OCI-LY1 (cell line): ENCODE data around the gene PLAAT2.
"Not testable (repeated sequence)": the region's sequence is repeated elsewhere in the genome, so short reads cannot be mapped to it uniquely, and the experiment has no call there.

Experiments used
- H2AFZ ChIP-seq: fragments of 200-600 bp; sonication (generic), shearing (Covaris generic); 2 replicates; pipeline ENCODE4 v1.6.0; 2014; ENCODE audit warnings: antibody characterized with exemption, mild to moderate bottlenecking, low read length
- H3F3A ChIP-seq: fragments of 200-600 bp; sonication (generic), shearing (Covaris generic); 2 replicates; pipeline ENCODE4 v1.6.0; 2014; ENCODE audit warnings: mild to moderate bottlenecking, antibody characterized with exemption, low read length, moderate library complexity; ENCODE audit not compliant: insufficient read depth
- H3K27ac ChIP-seq: fragments of 200-600 bp; sonication (generic); 2 replicates; pipeline ENCODE4 v1.5.1; 2014; ENCODE audit warnings: low read length, mixed run types, mild to moderate bottlenecking, low read depth; ENCODE audit not compliant: poor library complexity, severe bottlenecking
- H3K27me3 ChIP-seq: fragments of 200-600 bp; sonication (generic); 2 replicates; pipeline ENCODE4 v1.6.0; 2014; ENCODE audit warnings: antibody characterized with exemption, mild to moderate bottlenecking, low read length, moderate library complexity; ENCODE audit not compliant: insufficient read depth
- H3K36me3 ChIP-seq: fragments of 200-600 bp; sonication (generic); 2 replicates; pipeline ENCODE4 v1.6.1; 2014; ENCODE audit warnings: mild to moderate bottlenecking, antibody characterized with exemption, low read length, moderate library complexity, mixed read lengths; ENCODE audit not compliant: insufficient read depth
- H3K4me1 ChIP-seq: fragments of 200-600 bp; sonication (generic); 2 replicates; pipeline ENCODE4 v1.5.1; 2014; ENCODE audit warnings: mild to moderate bottlenecking, low read length, moderate library complexity; ENCODE audit not compliant: insufficient read depth, severe bottlenecking
- H3K4me2 ChIP-seq: fragments of 200-600 bp; sonication (generic), shearing (Covaris generic); 2 replicates; pipeline ENCODE4 v1.6.1; 2014; ENCODE audit warnings: low read length
- H3K4me3 ChIP-seq: fragments of 200-600 bp; sonication (generic); 2 replicates; pipeline ENCODE4 v1.5.1; 2014; ENCODE audit warnings: low read length, low read depth, mild to moderate bottlenecking, mixed read lengths; ENCODE audit not compliant: poor library complexity, severe bottlenecking
- H3K79me2 ChIP-seq: fragments of 200-600 bp; shearing (Covaris generic); 2 replicates; pipeline ENCODE4 v1.6.1; 2016; ENCODE audit warnings: mixed run types, low read length, mixed read lengths; ENCODE audit not compliant: insufficient read depth
- H3K9ac ChIP-seq: fragments of 200-600 bp; sonication (generic), shearing (Covaris generic); 2 replicates; pipeline ENCODE4 v1.6.1; 2014; ENCODE audit warnings: mild to moderate bottlenecking, low read length, mixed read lengths
- H3K9me2 ChIP-seq: fragments of 200-600 bp; sonication (generic), shearing (Covaris generic); 2 replicates; pipeline ENCODE4 v1.6.1; 2014; ENCODE audit warnings: low read depth, mild to moderate bottlenecking, low read length, mixed read lengths
- H3K9me3 ChIP-seq: fragments of 200-600 bp; shearing (Covaris generic); 2 replicates; pipeline ENCODE4 v1.6.1; 2014; ENCODE audit warnings: low read length, mixed read lengths
- H4K20me1 ChIP-seq: fragments of 200-600 bp; sonication (generic), shearing (Covaris generic); 2 replicates; pipeline ENCODE4 v1.6.0; 2016; ENCODE audit warnings: mild to moderate bottlenecking, low read length; ENCODE audit not compliant: insufficient read depth
- CTCF ChIP-seq: fragments of 200-600 bp; sonication (generic), shearing (Covaris generic); IDR thresholded peaks from 2 replicates; pipeline ENCODE4 v1.5.1; 2017; ENCODE audit warnings: mild to moderate bottlenecking, antibody characterized with exemption, low read length, moderate library complexity, mixed read lengths
- EZH2 ChIP-seq: fragments of 200-600 bp; sonication (generic), shearing (Covaris generic); IDR thresholded peaks from 2 replicates; pipeline ENCODE4 v1.8.0; 2017; ENCODE audit warnings: borderline replicate concordance, mixed run types, mild to moderate bottlenecking, antibody characterized with exemption, low read length, moderate library complexity, mixed read lengths

PLAAT2 gene

GRCh38 chr11:63532117-63532516 is 31.1 kb downstream of the PLAAT2 start:
- Histone ChIP-seq H3K36me3 (no peaks in the 10 kb centered on the region), H3K9ac (no peak overlapping the region), H2AFZ (no peak overlapping the region), H3F3A (no peaks in the 10 kb centered on the region), H3K4me2 (no peak overlapping the region), H3K79me2 (no peaks in the 10 kb centered on the region), H4K20me1 (no peaks in the 10 kb centered on the region), H3K27me3 (no peaks in the 10 kb centered on the region), H3K4me3 (no peak overlapping the region), H3K4me1 (peaks cover 9% of the 10 kb centered on the region), H3K27ac (no peak overlapping the region), H3K9me3 (no peaks in the 10 kb centered on the region), H3K9me2 (no peaks in the 10 kb centered on the region)
- TF ChIP-seq CTCF (no peak), EZH2 (no peak)

- H3K27me3 ChIP-seq, H3K27ac ChIP-seq, H2AFZ ChIP-seq, H3K9me2 ChIP-seq, H3F3A ChIP-seq, H3K4me3 ChIP-seq, H3K79me2 ChIP-seq, H3K4me1 ChIP-seq, H3K4me2 ChIP-seq, H3K9me3 ChIP-seq, H3K36me3 ChIP-seq, H3K9ac ChIP-seq, H4K20me1 ChIP-seq: not testable (repeated sequence)
Measured at GRCh38 chr11:63531074-63531792, 31.9 kb downstream of the PLAAT2 start.

DNA sequence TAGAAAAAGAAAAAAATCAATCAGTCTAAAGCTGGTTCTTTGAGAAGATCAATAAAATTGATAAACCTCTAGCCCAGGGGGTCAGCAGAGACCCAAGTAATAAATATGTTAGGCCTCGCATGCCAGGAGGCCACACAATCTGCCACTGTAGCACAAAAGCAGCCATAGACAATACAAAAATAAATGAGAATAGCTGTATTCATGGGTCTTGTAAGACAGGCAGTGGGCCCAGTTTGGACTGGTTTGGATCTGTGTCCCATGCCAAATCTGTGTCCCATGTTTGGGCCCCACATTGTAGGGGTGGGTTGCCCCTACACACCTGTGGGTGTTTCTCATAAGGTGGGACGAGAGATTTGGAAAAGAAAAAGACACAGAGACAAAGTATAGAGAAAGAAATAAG is 33.2 kb downstream of the PLAAT2 start:
- Histone ChIP-seq H4K20me1 (no peaks in the 10 kb centered on the region), H3K27ac (no peak overlapping the region), H3K79me2 (no peaks in the 10 kb centered on the region), H3K9me3 (no peaks in the 10 kb centered on the region), H3K36me3 (no peaks in the 10 kb centered on the region), H3F3A (no peaks in the 10 kb centered on the region), H3K9ac (no peak overlapping the region), H3K9me2 (no peaks in the 10 kb centered on the region), H3K27me3 (no peaks in the 10 kb centered on the region), H3K4me1 (no peaks in the 10 kb centered on the region), H3K4me2 (no peak overlapping the region), H2AFZ (no peak overlapping the region), H3K4me3 (no peak overlapping the region)
- TF ChIP-seq EZH2 (no peak), CTCF (no peak)

GRCh38 chr11:63529373-63529772 is 33.8 kb downstream of the PLAAT2 start:
- not testable (repeated sequence) for H2AFZ ChIP-seq, H3K36me3 ChIP-seq, H3K27ac ChIP-seq, H3K27me3 ChIP-seq, H3K9me2 ChIP-seq, H3K4me3 ChIP-seq, H3K4me2 ChIP-seq, H3F3A ChIP-seq, H3K9me3 ChIP-seq, H3K9ac ChIP-seq, H4K20me1 ChIP-seq, H3K4me1 ChIP-seq, H3K79me2 ChIP-seq

GRCh38 chr11:63528729-63529278 is 34.4 kb downstream of the PLAAT2 start:
- H3K9me2 ChIP-seq, H3K4me1 ChIP-seq, H4K20me1 ChIP-seq, H3K27me3 ChIP-seq, H3K79me2 ChIP-seq, H2AFZ ChIP-seq, H3K9me3 ChIP-seq, H3F3A ChIP-seq, H3K4me3 ChIP-seq, H3K27ac ChIP-seq, H3K9ac ChIP-seq, H3K36me3 ChIP-seq, H3K4me2 ChIP-seq: not testable (repeated sequence)

DNA sequence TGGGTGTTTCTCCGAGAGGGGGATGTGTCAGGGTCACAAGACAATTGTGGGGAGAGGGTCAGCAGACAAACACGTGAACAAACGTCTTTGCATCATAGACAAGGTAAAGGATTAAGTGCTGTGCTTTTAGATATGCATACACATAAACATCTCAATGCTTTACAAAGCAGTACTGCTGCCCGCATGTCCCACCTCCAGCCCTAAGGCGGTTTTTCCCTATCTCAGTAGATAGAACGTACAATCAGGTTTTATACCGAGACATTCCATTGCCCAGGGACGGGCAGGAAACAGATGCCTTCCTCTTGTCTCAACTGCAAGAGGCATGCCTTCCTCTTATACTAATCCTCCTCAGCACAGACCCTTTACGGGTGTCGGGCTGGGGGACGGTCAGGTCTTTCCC is 35.0 kb downstream of the PLAAT2 start:
- not testable (repeated sequence) for H2AFZ ChIP-seq, H4K20me1 ChIP-seq, H3K9ac ChIP-seq, H3K27ac ChIP-seq, H3F3A ChIP-seq, H3K9me2 ChIP-seq, H3K4me1 ChIP-seq, H3K4me3 ChIP-seq, H3K9me3 ChIP-seq, H3K4me2 ChIP-seq, H3K27me3 ChIP-seq, H3K79me2 ChIP-seq, H3K36me3 ChIP-seq
